Esophagus squamous epithelium (tissue), 4 donors: ENCODE data around the gene H6PD.
A peak's percentile ranks its signal among the peaks of the same experiment; 100 is the strongest.

Source experiments
- CTCF ChIP-seq, 6 experiments: fragments of 450-650 bp in 4 of 6; fragments of 200-600 bp in 2 of 6; sonication (generic) in 2 of 6; IDR thresholded peaks; one replicate each; pipeline ENCODE4 v1.5.1; 2016 to 2019; ENCODE audit warnings: antibody characterized with exemption in 6 of 6, mild to moderate bottlenecking in 4 of 6, moderate library complexity in 4 of 6
- POLR2A ChIP-seq, 4 donors: fragments of 450-650 bp; IDR thresholded peaks; one replicate each; pipeline ENCODE4 v1.6.1; 2017; ENCODE audit warnings: antibody characterized with exemption in 4 of 4, mild to moderate bottlenecking in 4 of 4, moderate library complexity in 3 of 4

- peak; percentile 75 to 87 (median 82) for TF ChIP-seq CTCF (IDR thresholded peaks at IDR 0.05)
- TF ChIP-seq POLR2A (IDR thresholded peaks at IDR 0.05), result no peak
These were observed 38.2 kb upstream of the H6PD start for GRCh38 chr1:9196129-9197040.
